GM18951 (cell line): ENCODE data around the gene UHRF1.
"Not testable (repeated sequence)": the region's sequence is repeated elsewhere in the genome, so short reads cannot be mapped to it uniquely, and the experiment has no call there.

Experiments used
- POLR2A ChIP-seq: IDR thresholded peaks from 4 replicates; pipeline ENCODE4 v1.6.1; 2011; ENCODE audit warnings: mild to moderate bottlenecking; ENCODE audit not compliant: insufficient read length, insufficient read depth; ENCODE audit errors: extremely low read depth
- in situ Hi-C: fragments of 300-500 bp; cut with MboI; formaldehyde crosslinking; loops from one replicate; pipeline ENCODE4 v1.12.0; 2022; ENCODE audit warnings: low sequenced_read_pairs, mixed read lengths, inconsistent platforms; ENCODE audit not compliant: unreplicated experiment

Gene UHRF1

DNA sequence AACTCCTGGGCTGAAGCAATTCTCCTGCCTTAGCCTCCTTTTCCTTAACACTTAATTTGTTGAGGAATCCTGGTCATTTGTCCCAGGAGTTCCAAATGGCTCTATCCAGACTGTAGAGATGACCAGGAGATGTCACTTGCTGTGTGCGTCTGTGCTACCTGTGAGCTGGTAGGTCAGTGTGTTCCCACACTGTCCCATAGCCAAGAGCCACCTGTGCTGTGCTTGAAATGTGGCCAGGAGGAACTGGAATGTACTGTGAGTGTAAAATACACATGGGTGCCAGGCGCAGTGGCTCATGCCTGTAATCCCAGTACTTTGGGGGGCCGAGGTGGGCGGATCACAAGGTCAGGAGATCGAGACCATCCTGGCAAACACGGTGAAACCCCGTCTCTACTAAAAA is 30.2 kb downstream of the UHRF1 start:
- in situ Hi-C loops, result no loop called here

DNA sequence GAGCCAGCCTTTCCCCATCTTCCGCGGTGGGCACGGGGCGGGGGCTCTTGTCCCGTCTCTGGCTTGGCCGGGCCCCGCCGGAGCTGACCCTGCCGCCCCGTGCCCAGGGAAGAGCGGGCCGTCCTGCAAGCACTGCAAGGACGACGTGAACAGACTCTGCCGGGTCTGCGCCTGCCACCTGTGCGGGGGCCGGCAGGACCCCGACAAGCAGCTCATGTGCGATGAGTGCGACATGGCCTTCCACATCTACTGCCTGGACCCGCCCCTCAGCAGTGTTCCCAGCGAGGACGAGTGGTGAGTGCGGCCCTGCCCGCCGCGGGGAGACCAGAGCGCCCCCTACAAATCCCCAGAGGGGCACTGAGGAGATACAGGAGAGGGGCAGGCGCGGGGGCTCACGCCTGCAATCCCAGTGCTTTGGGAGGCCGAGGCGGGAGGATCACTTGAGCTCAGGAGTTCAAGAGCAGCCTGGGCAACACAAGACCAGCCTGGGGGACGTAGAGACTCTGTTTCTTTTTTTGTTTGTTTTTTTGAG is 32.4 kb downstream of the UHRF1 start:
- in situ Hi-C loops, result not testable (repeated sequence)

More for the DNA sequence above, 30.2 kb downstream of the UHRF1 start:
- TF ChIP-seq POLR2A, result no peak

DNA sequence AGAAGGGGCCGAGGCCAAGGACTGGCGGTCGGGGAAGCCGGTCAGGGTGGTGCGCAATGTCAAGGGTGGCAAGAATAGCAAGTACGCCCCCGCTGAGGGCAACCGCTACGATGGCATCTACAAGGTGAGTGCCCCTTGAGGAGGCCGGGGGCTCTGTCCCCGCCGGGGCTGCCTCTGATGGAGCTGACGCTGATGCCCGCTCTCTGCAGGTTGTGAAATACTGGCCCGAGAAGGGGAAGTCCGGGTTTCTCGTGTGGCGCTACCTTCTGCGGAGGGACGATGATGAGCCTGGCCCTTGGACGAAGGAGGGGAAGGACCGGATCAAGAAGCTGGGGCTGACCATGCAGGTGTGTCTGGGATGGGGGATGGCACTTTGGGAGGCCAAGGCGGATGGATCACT is 41.3 kb downstream of the UHRF1 start:
- in situ Hi-C loops, result not testable (repeated sequence)

DNA sequence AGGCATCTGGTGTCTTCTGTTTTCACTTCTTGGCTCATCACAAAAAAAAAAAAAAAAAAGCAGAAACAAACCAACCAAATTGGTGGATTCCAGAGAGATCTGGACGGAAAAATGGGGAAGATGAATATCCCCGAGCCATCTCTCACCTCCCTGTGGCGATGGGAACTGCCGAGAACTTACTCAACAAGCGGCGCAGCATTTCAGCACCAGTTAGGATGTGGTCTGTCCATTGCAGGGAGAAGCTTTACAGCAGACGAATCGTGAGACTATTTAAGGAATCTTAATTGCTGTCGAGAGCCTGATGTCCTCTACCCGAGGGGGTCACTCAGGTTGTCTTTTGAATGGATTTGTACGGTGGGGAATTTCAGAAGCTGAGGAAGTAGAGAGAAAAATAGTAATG is 42.4 kb downstream of the UHRF1 start:
- TF ChIP-seq POLR2A, result no peak
- in situ Hi-C loops, result no loop called here

DNA sequence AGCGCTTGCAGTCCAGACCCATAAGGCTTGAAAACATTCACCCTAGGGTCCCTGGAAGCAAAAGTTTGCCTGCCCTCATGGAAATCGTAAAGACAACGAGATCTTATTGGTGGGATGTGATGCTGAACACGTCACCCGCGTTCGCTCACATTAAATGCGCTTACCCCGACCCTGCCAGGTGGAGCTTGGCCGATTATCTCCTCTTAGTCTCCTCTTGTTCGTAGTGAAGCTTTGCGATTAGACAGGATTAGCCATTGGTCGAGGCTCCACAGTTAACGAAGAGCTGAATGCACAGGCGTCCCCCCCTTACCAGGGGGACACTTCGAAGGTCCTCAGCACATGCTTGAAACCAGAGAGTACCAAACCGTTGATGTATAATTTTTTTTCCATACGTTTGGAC is 43.6 kb downstream of the UHRF1 start:
- no peak for TF ChIP-seq POLR2A
- in situ Hi-C loops, result no loop called here

DNA sequence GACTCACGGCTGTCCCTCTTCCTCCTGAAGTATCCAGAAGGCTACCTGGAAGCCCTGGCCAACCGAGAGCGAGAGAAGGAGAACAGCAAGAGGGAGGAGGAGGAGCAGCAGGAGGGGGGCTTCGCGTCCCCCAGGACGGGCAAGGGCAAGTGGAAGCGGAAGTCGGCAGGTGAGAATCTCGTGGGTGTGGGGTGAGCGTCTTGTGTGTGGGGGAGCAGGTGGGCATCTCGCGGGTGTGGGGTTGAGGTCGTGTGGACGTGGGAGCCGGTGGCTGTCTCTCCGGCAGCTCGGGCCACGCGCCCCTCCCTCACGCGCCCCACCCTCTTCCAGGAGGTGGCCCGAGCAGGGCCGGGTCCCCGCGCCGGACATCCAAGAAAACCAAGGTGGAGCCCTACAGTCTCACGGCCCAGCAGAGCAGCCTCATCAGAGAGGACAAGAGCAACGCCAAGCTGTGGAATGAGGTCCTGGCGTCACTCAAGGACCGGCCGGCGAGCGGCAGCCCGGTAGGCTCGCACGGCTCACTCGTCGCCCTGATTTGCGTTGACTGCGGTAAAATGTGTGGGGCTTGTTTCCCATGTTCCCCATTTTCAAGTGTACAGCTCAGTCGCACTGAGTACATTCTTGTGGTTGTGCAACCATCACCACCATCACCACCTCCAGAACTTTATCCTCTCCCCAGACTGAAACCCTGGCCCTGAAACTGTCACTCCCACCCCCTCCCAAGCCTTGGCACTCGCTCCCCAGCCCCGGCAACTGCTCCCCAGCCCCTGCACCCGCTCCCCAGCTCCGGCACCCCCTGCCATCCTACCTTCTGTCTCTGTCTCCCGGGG is 45.2 kb downstream of the UHRF1 start:
- in situ Hi-C loops, result not testable (repeated sequence)

DNA sequence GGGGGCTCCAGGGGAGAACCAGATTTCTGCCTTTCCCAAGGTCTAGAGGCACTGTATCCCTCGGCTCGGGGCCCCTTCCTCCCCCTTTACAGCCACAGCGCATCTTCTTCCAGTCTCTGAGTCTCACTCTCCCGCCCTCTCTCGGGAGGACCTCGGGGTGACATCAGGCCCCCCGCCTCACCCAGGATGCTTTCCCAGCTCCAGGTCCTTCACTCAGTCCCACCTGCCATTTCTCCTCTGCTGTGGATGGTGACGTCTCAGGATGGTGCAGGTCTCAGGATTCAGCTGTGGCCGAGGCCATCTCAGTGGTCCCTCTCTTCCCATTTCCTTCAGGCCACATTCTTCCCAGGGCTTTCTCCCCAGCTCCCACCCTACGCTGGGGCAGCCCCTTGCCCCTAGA is 46.0 kb downstream of the UHRF1 start:
- in situ Hi-C loops, result no loop called here
- TF ChIP-seq POLR2A, result no peak

DNA sequence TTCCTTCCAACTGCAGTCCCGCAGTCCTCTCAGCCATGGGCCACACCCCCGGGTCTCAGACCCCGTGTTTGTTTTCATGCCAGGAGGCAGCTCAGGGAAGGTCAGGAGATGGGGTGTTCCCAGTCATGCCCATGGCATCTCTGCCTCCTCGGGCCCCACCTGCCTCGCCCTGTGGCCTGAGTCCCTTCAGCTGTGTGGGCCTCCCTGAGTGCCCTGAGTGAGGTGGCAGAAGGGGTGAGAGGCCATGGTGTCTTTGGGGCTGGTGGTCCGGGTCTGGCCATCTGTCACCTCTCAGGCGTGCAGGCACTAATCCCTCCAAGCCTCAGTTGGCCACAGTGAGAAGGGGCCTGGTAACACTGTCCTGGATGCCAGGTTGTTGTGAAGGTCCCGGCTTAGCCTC is 48.7 kb downstream of the UHRF1 start:
- in situ Hi-C loops, result no loop called here
- no peak for TF ChIP-seq POLR2A

DNA sequence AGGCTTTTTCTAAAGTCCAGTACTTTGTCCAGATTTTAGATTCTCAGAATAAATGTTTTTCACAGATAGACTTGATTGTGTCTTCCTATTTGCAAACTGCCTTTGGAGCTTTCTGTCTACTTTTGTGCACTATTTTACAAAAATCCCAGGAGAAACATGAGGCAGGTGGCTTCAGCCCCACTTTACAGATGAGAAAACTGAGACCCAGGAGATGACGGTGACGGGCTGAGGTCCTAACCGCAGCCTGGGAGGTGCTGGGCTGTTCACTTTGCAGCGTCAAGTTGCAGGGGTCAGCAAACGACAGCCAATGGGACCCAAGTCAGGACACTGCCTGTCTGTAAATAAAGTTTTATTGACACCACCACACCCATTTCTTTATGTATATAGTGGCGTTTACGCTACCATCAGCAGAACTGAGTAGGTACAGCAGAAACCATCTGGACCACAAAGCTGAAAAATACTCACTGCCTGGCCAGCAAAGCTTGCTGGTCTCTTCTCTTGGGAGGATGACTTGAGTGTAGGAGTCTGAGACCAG is 52.9 kb downstream of the UHRF1 start:
- in situ Hi-C loops, result no loop called here
- no peak for TF ChIP-seq POLR2A

DNA sequence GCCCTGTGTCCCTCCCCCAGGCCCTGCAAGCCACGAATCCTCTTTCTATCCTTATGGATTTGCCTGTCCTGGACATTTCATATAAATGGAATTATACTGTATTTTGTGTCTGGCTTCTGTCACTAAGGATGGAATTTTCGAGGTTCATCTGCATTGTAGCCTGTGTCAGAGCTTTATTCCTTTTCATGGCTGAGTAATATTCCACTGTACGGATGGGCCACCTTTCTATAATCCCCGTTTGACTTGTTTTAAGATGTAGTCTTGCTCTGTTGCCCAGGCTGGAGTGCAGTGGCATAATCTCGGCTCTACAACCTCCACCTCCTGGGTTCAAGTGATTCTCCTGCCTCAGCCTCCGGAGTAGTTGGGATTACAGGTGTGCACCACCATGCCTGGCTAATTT is 55.8 kb downstream of the UHRF1 start:
- in situ Hi-C loops, result no loop called here
- TF ChIP-seq POLR2A, result no peak

DNA sequence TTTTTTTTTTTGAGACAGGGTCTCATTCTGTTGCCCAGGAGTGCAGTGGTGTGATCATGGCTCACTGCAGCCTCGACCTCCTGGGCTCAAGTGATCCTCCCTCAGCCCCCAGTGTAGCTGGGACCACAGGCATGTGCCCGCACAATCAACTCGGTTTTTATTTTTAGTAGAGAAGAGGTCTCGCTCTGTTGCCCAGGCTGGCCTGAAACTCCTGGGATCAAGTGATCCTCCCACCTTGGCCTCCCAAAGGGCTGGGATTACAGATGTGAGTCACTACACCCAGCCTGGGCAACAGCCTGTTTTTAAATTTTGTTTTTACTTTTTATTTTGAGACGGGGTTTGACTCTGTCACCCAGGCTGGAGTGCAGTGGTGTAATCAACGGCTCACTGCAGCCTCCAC is 57.3 kb downstream of the UHRF1 start:
- in situ Hi-C loops, result no loop called here
- no peak for TF ChIP-seq POLR2A

DNA sequence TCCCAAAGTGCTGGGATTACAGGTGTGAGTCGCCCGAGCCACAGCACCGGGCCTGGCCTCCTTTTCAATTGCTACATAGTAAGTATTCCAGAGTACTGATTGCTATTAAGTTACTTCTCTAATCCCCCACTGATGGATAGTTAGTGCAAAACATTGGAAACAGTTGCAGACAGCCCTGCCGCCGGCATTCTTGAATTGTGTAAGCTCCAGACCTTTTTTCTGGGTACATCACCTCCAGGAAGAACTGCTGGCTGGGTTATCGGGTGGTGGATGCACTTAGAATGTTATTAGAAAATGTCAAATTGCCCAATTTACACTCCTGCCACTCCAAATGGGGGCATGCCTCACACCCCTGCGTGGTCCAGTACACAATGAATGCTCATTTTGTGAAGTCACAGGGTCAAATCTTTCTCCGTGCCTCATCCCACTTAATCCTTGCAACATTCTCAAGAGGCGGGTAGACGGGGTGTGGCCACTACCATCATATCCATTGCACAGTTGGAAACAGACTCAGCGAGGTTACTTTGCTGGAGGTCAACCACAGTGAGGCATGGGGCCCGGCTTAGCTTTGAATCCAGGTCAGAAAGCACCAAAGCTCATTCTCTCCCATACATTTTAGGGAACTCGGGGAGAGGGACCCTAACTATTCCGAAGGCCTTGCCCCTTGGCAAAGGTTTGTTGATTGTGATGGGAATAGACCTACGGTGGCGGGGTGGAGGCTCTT is 58.6 kb downstream of the UHRF1 start:
- in situ Hi-C loops, result no loop called here
- TF ChIP-seq POLR2A, result no peak

DNA sequence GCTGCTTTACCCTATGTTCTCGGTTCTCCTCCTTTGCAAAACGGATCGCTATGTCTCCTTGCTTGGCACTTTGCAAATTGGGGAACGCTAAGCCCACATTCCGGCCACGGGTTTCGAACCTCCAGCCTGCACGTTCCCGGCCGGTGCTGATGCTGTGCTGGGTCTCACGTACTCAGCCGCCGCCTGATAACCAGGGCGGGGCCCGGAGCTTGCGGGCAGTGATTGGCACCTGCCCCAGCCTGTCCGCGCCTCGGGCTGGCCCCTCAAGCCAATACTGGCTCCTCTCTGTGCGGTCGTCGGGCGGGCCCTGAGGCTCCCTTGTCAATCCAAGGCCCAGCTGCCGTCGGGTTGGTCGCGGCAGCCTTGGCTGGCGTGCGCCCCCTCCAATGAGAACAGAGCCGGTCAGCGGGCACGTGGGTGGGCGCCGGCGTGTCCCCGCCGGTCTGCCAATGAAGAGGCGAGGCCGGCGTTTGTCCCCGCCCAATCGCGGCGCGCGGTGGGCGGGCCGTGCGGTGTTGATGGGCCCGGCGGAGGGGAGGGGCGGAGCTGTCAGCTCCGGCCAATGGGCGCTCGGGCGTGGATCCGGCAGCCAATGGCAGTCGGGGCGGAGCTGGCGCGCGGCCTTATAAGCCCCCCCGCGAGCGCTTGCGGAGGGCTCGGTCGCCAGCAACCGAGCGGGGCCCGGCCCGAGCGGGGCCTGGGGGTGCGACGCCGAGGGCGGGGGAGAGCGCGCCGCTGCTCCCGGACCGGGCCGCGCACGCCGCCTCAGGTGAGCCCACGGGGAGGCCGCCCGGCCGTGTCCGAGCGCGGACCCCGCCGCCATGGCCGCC is 59.4 kb downstream of the UHRF1 start, which contains the start of gene KDM4B:
Gene KDM4B, plus strand, starts transcription at position 652 of the 830 bp plus-strand sequence. CDS start 63,778 bp downstream, outside the sequence.
- TF ChIP-seq POLR2A, result peak; percentile 99
- in situ Hi-C loops, result no loop called here
